ENCODE data around the gene KANSL1. TPM values are rescaled to one million over a fixed set of nuclear protein-coding genes. Genes with fewer than 3 reads are reported as not detected.

The KANSL1 gene
- total RNA-seq, 1 experiment from 2014 or later: 67.1 TPM

DNA sequence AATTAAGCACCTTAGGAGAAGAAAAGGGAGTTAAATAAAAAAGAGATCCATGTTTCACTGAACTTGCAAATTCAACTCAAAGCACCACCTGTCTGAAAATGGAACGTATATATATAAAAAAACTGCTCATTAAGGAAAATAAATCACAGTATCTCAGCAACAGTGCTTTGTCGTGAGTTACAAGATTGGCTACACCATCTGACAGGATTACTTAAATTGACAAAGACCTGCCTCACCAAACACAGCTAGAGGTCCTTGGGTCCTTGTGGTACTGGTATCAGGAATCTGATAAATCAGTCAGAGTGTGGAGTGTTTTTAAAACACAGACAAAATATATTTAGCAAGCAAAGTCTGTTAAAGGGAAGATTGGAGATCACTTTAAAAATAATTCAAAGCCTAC, 63.9 kb downstream of the KANSL1 start:
- H3K27ac Mint-ChIP-seq (ENCODE audit: low read depth, unreplicated experiment): no peak overlapping the region
- no TSS peak for BruUV-seq (replicated peaks)
- intact Hi-C loops (cut with micrococcal nuclease): no loop called here
- H3K4me3 Mint-ChIP-seq (ENCODE audit: unreplicated experiment): no peak overlapping the region
- H3K27me3 Mint-ChIP-seq (ENCODE audit: insufficient read depth, unreplicated experiment): no peaks in the 10 kb centered on the region
- TF ChIP-seq, protein P1, sequence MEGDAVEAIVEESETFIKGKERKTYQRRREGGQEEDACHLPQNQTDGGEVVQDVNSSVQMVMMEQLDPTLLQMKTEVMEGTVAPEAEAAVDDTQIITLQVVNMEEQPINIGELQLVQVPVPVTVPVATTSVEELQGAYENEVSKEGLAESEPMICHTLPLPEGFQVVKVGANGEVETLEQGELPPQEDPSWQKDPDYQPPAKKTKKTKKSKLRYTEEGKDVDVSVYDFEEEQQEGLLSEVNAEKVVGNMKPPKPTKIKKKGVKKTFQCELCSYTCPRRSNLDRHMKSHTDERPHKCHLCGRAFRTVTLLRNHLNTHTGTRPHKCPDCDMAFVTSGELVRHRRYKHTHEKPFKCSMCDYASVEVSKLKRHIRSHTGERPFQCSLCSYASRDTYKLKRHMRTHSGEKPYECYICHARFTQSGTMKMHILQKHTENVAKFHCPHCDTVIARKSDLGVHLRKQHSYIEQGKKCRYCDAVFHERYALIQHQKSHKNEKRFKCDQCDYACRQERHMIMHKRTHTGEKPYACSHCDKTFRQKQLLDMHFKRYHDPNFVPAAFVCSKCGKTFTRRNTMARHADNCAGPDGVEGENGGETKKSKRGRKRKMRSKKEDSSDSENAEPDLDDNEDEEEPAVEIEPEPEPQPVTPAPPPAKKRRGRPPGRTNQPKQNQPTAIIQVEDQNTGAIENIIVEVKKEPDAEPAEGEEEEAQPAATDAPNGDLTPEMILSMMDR (IDR thresholded peaks at IDR 0.05; ENCODE audit: unreplicated experiment): no peak
- H3K9me3 Mint-ChIP-seq (ENCODE audit: unreplicated experiment): peaks cover 8% of the 10 kb centered on the region
- H3K36me3 Mint-ChIP-seq (ENCODE audit: insufficient read depth, unreplicated experiment): no peaks in the 10 kb centered on the region
- peaks cover 31% of the 10 kb centered on the region for H3K4me1 Mint-ChIP-seq (ENCODE audit: insufficient read depth, unreplicated experiment)
- DNase-seq (ENCODE audit: unreplicated experiment): no peak
- ChIA-PET POLR2A (no interaction called here), CTCF (interaction anchor here (1.0 kb wide), 1 partner anchor 8 kb away, joined by 3 read pairs; no protein-coding TSS in a partner anchor)

DNA sequence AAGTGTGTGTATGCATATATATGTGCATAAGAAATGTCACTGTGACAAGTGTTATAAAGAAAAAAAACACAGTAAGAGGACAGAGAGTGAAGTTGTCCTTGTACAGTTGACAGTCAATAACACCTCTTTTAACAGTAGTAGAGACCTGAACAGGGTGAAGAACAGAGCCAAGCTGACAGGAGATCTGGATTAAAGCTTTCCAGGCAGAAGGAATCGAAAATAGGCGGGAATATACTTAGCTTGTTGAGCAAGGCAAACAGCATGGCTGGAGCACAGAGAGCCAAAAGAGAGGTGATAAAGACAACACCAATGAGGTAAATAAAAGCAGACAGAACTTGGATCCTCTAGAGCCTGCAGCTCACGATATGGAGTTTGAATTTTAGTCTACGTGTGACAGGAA, 64.8 kb downstream of the KANSL1 start:
- POLR2A ChIA-PET: no interaction called here

DNA sequence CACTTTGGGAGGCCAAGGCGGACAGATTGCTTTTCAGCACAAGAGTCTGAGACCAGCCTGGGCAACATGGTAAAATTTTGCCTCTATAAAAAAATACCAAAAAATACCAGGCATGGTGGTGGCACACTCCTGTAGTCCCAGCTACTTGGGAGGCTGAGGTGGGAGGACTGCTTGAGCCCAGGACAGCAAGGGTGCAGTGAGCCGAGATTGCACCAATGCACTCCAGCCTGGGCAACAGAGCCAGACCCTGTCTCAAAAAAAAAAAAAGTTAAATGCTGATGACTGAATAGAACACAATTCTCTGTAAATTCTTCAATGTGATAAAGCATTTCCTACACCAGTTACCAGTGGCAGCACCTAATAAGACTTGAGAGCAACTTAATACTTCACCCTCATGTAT, 65.7 kb downstream of the KANSL1 start:
- no peaks in the 10 kb centered on the region for H3K27me3 Mint-ChIP-seq (ENCODE audit: insufficient read depth, unreplicated experiment)
- ChIA-PET POLR2A (no interaction called here), CTCF (no interaction called here)
- no peak overlapping the region for H3K4me3 Mint-ChIP-seq (ENCODE audit: unreplicated experiment)
- peaks cover 8% of the 10 kb centered on the region for H3K9me3 Mint-ChIP-seq (ENCODE audit: unreplicated experiment)
- H3K27ac Mint-ChIP-seq (ENCODE audit: low read depth, unreplicated experiment): no peak overlapping the region
- TF ChIP-seq, protein P1 (IDR thresholded peaks at IDR 0.05; ENCODE audit: unreplicated experiment): no peak
- peaks cover 25% of the 10 kb centered on the region for H3K4me1 Mint-ChIP-seq (ENCODE audit: insufficient read depth, unreplicated experiment)
- no peak for DNase-seq (ENCODE audit: unreplicated experiment)
- intact Hi-C loops (cut with micrococcal nuclease): no loop called here
- BruUV-seq (replicated peaks): no TSS peak
- H3K36me3 Mint-ChIP-seq (ENCODE audit: insufficient read depth, unreplicated experiment): peaks cover 8% of the 10 kb centered on the region

More for the DNA sequence above, 64.8 kb downstream of the KANSL1 start:
- CTCF ChIA-PET: interaction anchor here (0.6 to 1.0 kb wide), 4 partner anchors 9 to 84 kb away, joined by 3 to 4 read pairs (median 3); no protein-coding TSS in a partner anchor
- Mint-ChIP-seq H3K27ac (ENCODE audit: low read depth, unreplicated experiment) (no peak overlapping the region), H3K9me3 (ENCODE audit: unreplicated experiment) (peaks cover 8% of the 10 kb centered on the region), H3K4me3 (ENCODE audit: unreplicated experiment) (no peak overlapping the region), H3K36me3 (ENCODE audit: insufficient read depth, unreplicated experiment) (peaks cover under 1% of the 10 kb centered on the region), H3K4me1 (ENCODE audit: insufficient read depth, unreplicated experiment) (peaks cover 25% of the 10 kb centered on the region), H3K27me3 (ENCODE audit: insufficient read depth, unreplicated experiment) (no peaks in the 10 kb centered on the region)
- TF ChIP-seq, protein P1 (IDR thresholded peaks at IDR 0.05; ENCODE audit: unreplicated experiment): no peak
- intact Hi-C loops (cut with micrococcal nuclease): no loop called here
- no TSS peak for BruUV-seq (replicated peaks)
- no peak for DNase-seq (ENCODE audit: unreplicated experiment)

DNA sequence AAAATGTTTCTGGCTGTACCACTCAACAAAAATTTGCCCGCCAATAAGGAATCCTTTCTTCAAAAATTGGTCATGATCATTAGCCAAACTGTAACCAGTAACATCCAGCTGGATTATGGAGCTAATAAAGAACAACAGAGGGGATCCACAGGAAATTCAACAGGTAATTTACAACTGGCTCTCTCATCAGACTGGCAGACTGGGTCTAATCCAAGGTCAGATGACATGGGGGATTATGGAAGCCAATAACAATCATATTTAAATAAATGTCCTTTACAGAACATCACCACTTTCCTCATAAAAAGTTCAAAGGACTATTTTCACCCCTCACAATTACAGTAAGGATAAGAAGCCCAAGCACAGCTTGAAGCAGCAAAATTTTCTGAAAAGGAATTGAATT, 66.4 kb downstream of the KANSL1 start:
- Mint-ChIP-seq H3K27ac (ENCODE audit: low read depth, unreplicated experiment) (no peak overlapping the region), H3K27me3 (ENCODE audit: insufficient read depth, unreplicated experiment) (no peaks in the 10 kb centered on the region), H3K4me3 (ENCODE audit: unreplicated experiment) (no peak overlapping the region), H3K9me3 (ENCODE audit: unreplicated experiment) (peaks cover 8% of the 10 kb centered on the region), H3K36me3 (ENCODE audit: insufficient read depth, unreplicated experiment) (peaks cover 8% of the 10 kb centered on the region), H3K4me1 (ENCODE audit: insufficient read depth, unreplicated experiment) (peaks cover 25% of the 10 kb centered on the region)
- TF ChIP-seq, protein P1 (IDR thresholded peaks at IDR 0.05; ENCODE audit: unreplicated experiment): no peak
- no peak for DNase-seq (ENCODE audit: unreplicated experiment)
- BruUV-seq (replicated peaks): no TSS peak
- CTCF ChIA-PET: no interaction called here
- intact Hi-C loops (cut with micrococcal nuclease): no loop called here
- POLR2A ChIA-PET: interaction anchor here (1.2 to 1.4 kb wide), 2 partner anchors 19 to 72 kb away, joined by 3 to 5 read pairs; no protein-coding TSS in a partner anchor
